Measurements from ENCODE around the gene MYLK. TPM values are rescaled to one million over a fixed set of nuclear protein-coding genes. Genes with fewer than 3 reads are reported as not detected.

MYLK gene
- total and polyA plus RNA-seq, 2 donors (not counting 1 experiment from before 2014, with no cell fraction given) = 0.51 TPM; not detected in 1

DNA sequence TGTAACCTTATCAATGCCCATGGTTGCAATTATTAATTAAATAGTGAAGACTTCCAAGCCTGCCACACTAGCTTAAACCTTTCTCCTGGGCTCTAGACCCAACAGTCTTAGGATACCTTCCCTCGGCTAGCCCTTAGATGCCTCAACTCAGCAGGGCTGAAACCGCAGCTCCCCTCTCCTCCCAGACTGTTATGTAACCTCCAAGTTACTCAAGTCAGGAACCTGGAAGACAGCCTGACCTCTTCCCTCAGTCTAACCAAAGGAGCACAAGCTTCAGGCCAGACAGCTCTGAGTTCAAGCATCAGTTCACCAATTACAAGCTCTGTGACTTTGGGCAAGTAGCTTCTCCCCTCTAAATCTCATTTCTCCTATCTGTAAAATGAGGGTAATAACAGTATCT is 228.7 kb downstream of the MYLK start:
- no peaks in the 10 kb centered on the region for H3K4me1 Mint-ChIP-seq

DNA sequence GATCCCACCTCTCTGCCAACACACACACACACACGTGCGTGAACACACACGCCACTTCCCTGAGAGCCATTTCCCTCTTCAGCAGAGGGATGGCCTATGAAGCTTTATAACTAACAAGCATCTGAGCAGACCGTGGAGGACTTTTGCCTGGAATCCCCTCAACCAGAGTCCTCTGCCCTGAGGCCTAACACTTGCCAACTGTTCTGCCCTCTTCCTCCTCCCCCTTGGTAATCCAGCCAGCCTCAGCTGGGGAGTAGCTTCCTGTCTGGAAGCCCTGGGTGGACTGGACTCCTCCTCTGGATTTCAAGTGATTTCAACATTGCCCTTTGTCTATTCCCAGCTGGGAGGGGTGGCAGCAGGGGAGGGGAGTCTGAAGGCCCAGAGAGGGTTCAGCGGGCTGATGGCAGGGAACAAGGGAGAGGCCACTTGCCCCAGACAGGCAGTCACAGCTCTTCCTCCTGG is 230.9 kb downstream of the MYLK start:
- Histone ChIP-seq H3K36me3 (replicated peaks in 1 of 2; ENCODE audit: control extremely low read depth in 1 of 2, control insufficient read depth in 1 of 2, extremely low read depth in 1 of 2, insufficient read depth in 2 of 2, low read length in 1 of 2) (no peaks in the 10 kb centered on the region), H3K9ac (ENCODE audit: low read length) (no peak overlapping the region), H4K20me1 (ENCODE audit: control insufficient read depth, insufficient read depth, low read length, poor library complexity, severe bottlenecking) (no peaks in the 10 kb centered on the region), H3K79me2 (ENCODE audit: control insufficient read depth, insufficient read depth, low read length) (no peaks in the 10 kb centered on the region), H3K9me3 (ENCODE audit: control extremely low read depth in 1 of 3, control insufficient read depth in 2 of 3, insufficient read depth in 1 of 3, low read length in 2 of 3) (peaks cover 0 to 5% (median 5%) of the 10 kb centered on the region in 3 donors), H2AFZ (ENCODE audit: insufficient read depth, low read depth, low read length, poor library complexity, severe bottlenecking) (no peak overlapping the region), H3K27me3 (replicated peaks in 1 of 4; ENCODE audit: control extremely low read depth in 1 of 4, control insufficient read depth in 3 of 4, insufficient read depth in 4 of 4, low read length in 3 of 4) (no peaks in the 10 kb centered on the region), H3K27ac (ENCODE audit: low read length in 2 of 2) (no peak overlapping the region), H3K4me2 (replicated peaks; ENCODE audit: low read depth, low read length, poor library complexity, severe bottlenecking) (no peak overlapping the region), H3K4me3 (ENCODE audit: control extremely low read depth in 1 of 5, extremely low read depth in 1 of 5, insufficient read depth in 1 of 5, low read depth in 2 of 5, low read length in 4 of 5) (no peak overlapping the region), H3K4me1 (ENCODE audit: control insufficient read depth in 2 of 2, insufficient read depth in 2 of 2, low read length in 2 of 2) (no peaks in the 10 kb centered on the region)
- no peak overlapping the region for H3K4me3 Mint-ChIP-seq
- POLR2A ChIA-PET = no interaction called here
- no peaks in the 10 kb centered on the region for H3K4me1 Mint-ChIP-seq
- DNase-seq (no peak), ATAC-seq (ENCODE audit: low read depth) (no peak)
- no peaks in the 10 kb centered on the region for H3K9me3 Mint-ChIP-seq (ENCODE audit: insufficient read depth)
- WGBS (ENCODE audit: insufficient coverage) = 92% methylated on average over 5 of the region's 5 CpGs
- no peak for TF ChIP-seq EZH2 (IDR thresholded peaks at IDR 0.05; ENCODE audit: borderline replicate concordance, insufficient read depth, low read depth, low read length, poor library complexity, severe bottlenecking)
- TF ChIP-seq, protein P1, sequence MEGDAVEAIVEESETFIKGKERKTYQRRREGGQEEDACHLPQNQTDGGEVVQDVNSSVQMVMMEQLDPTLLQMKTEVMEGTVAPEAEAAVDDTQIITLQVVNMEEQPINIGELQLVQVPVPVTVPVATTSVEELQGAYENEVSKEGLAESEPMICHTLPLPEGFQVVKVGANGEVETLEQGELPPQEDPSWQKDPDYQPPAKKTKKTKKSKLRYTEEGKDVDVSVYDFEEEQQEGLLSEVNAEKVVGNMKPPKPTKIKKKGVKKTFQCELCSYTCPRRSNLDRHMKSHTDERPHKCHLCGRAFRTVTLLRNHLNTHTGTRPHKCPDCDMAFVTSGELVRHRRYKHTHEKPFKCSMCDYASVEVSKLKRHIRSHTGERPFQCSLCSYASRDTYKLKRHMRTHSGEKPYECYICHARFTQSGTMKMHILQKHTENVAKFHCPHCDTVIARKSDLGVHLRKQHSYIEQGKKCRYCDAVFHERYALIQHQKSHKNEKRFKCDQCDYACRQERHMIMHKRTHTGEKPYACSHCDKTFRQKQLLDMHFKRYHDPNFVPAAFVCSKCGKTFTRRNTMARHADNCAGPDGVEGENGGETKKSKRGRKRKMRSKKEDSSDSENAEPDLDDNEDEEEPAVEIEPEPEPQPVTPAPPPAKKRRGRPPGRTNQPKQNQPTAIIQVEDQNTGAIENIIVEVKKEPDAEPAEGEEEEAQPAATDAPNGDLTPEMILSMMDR (IDR thresholded peaks at IDR 0.05) = no peak
- H3K27ac Mint-ChIP-seq = no peak overlapping the region
- CTCF ChIA-PET = interaction anchor here (0.9 to 4.2 kb wide), 11 partner anchors 9 to 427 kb away, joined by 3 to 29 read pairs (median 5); no protein-coding TSS in a partner anchor
- H3K27me3 Mint-ChIP-seq = peaks cover 3% of the 10 kb centered on the region
- intact Hi-C loops (cut with micrococcal nuclease) = no loop called here

More for the DNA sequence above, 228.7 kb downstream of the MYLK start:
- no peaks in the 10 kb centered on the region for H4K20me1 ChIP-seq (ENCODE audit: control insufficient read depth, insufficient read depth, low read length, poor library complexity, severe bottlenecking)
- Mint-ChIP-seq H3K27ac (no peak overlapping the region), H3K27me3 (peaks cover 3% of the 10 kb centered on the region), H3K4me3 (no peak overlapping the region), H3K9me3 (ENCODE audit: insufficient read depth) (no peaks in the 10 kb centered on the region)
- no peak overlapping the region for H3K4me2 ChIP-seq (replicated peaks; ENCODE audit: low read depth, low read length, poor library complexity, severe bottlenecking)
- ChIA-PET CTCF (interaction anchor here (1.0 to 4.2 kb wide), 5 partner anchors 10 to 68 kb away, joined by 4 to 23 read pairs (median 4); no protein-coding TSS in a partner anchor), POLR2A (no interaction called here)
- H3K79me2 ChIP-seq (ENCODE audit: control insufficient read depth, insufficient read depth, low read length) = no peaks in the 10 kb centered on the region
- H3K36me3 ChIP-seq (replicated peaks in 1 of 2; ENCODE audit: control extremely low read depth in 1 of 2, control insufficient read depth in 1 of 2, extremely low read depth in 1 of 2, insufficient read depth in 2 of 2, low read length in 1 of 2) = no peaks in the 10 kb centered on the region
- no peaks in the 10 kb centered on the region for H3K27me3 ChIP-seq (replicated peaks in 1 of 4; ENCODE audit: control extremely low read depth in 1 of 4, control insufficient read depth in 3 of 4, insufficient read depth in 4 of 4, low read length in 3 of 4)
- H3K27ac ChIP-seq (ENCODE audit: low read length in 2 of 2) = no peak overlapping the region
- no peak overlapping the region for H3K4me3 ChIP-seq (ENCODE audit: control extremely low read depth in 1 of 5, extremely low read depth in 1 of 5, insufficient read depth in 1 of 5, low read depth in 2 of 5, low read length in 4 of 5)
- no peak overlapping the region for H3K9ac ChIP-seq (ENCODE audit: low read length)
- ATAC-seq (ENCODE audit: low read depth) (no peak), DNase-seq (no peak)
- no peak for TF ChIP-seq EZH2 (IDR thresholded peaks at IDR 0.05; ENCODE audit: borderline replicate concordance, insufficient read depth, low read depth, low read length, poor library complexity, severe bottlenecking)
- TF ChIP-seq, protein P1 (IDR thresholded peaks at IDR 0.05) = no peak
- H3K4me1 ChIP-seq (ENCODE audit: control insufficient read depth in 2 of 2, insufficient read depth in 2 of 2, low read length in 2 of 2) = no peaks in the 10 kb centered on the region
- WGBS (ENCODE audit: insufficient coverage) = 100% methylated on average over 2 of the region's 2 CpGs
- H2AFZ ChIP-seq (ENCODE audit: insufficient read depth, low read depth, low read length, poor library complexity, severe bottlenecking) = no peak overlapping the region
- peaks cover 0 to 5% (median 5%) of the 10 kb centered on the region in 3 donors for H3K9me3 ChIP-seq (ENCODE audit: control extremely low read depth in 1 of 3, control insufficient read depth in 2 of 3, insufficient read depth in 1 of 3, low read length in 2 of 3)
- intact Hi-C loops (cut with micrococcal nuclease) = no loop called here

Data from B cell (primary cell).